GM21825 (cell line): ENCODE data around the gene C11orf91.
"Not testable (repeated sequence)": the region's sequence is repeated elsewhere in the genome, so short reads cannot be mapped to it uniquely, and the experiment has no call there.

Experiments used
- ATAC-seq: cut with Tn5 transposase; IDR thresholded peaks from one replicate; pipeline ENCODE4 v1.9.1; 2021; ENCODE audit warnings: mild to moderate bottlenecking, moderate library complexity; ENCODE audit not compliant: unreplicated experiment

The C11orf91 gene, protein sequence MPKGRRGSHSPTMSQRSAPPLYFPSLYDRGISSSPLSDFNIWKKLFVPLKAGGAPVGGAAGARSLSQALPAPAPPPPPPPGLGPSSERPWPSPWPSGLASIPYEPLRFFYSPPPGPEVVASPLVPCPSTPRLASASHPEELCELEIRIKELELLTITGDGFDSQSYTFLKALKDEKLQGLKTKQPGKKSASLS

DNA sequence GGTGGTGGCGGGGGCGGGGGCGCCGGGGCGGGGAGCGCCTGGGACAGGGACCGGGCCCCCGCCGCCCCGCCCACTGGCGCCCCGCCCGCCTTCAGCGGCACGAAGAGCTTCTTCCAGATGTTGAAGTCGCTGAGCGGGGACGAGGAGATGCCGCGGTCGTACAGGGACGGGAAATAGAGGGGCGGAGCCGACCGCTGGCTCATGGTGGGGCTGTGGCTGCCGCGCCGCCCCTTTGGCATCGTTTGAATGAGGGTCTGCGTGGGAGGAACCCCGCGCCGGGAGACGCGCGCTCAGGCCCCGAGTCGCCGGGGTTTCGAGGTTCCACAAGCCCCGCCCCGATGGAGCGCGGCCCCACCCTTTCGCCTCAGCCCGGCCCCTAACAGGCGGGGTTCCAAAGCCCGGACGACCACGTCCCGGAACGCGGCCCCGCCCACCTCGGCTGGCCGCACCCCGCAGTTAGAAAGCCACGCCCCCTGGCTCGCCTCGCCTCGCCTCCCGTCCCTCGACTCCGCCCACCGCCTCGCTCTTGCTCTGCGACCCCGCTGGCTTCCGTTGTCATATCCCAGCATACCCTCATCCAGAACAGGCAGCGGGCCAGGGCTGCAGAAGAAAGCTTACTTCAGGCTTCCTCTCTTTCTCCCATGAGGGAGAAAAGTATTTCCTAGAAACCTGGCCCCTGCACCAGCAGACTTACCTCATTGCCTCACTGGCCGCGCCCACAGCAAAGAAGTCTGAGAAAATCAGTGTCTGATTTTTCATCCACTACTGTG is at the start of gene C11orf91:
Gene C11orf91, minus strand, starts transcription at position 325 of the 770 bp plus-strand sequence. Its CDS starts 86 bp downstream, at position 239.
- ATAC-seq, result peak; percentile 90

DNA sequence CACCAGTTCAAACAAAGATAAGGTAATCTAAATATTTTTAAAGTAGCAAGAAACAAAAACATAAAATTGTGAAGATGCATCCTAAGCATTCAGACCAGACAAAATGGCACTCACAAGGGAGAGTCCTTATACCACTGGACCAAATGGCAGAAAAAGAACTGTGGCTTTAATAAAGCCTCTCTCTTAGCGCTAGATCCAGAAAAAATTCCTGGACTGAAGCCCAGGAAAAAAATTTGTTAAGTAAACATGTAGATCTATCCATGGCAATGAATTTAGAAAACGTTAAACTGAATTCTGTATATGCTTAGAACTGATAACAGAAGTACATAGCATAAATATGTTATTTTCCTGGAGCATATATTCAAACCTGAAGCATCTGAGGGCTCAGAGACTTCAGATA is 47.4 kb upstream of the C11orf91 start:
- ATAC-seq, result no peak

- no peak for ATAC-seq
Observed at GRCh38 chr11:33743291-33743690, 42.7 kb upstream of the C11orf91 start.

GRCh38 chr11:33742249-33742851 is 41.7 kb upstream of the C11orf91 start:
- no peak for ATAC-seq

DNA sequence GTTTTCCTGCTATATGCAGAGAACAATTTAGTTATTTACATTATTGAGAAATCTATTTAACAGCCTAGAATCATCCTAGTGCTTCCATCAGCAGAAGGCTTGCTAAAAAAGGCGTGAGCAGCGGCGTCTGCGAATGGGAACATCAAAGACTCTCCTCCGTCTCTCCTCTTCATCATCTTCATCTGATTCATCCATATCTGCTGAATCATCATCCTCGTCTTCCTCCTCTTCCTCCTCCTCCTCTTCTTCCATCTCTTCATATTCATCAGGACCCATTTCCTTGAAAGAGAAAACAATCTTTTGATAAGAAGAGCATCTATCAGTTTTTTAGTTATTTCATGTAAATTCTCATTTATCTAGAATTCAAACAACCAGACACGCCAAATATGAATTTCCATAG is 41.2 kb upstream of the C11orf91 start:
- no peak for ATAC-seq

- ATAC-seq, result no peak
Observed at GRCh38 chr11:33737362-33737821, 36.8 kb upstream of the C11orf91 start.

- peak; percentile 67 for ATAC-seq
Observed at GRCh38 chr11:33736148-33736812, 35.7 kb upstream of the C11orf91 start, which contains the start of gene CD59. Gene CD59, minus strand, starts transcription at chr11:33736423. Its CDS starts 13,978 bp downstream, at chr11:33722445.

GRCh38 chr11:33735271-33736147 is 34.9 kb upstream of the C11orf91 start:
- ATAC-seq, result peak; percentile 60

DNA sequence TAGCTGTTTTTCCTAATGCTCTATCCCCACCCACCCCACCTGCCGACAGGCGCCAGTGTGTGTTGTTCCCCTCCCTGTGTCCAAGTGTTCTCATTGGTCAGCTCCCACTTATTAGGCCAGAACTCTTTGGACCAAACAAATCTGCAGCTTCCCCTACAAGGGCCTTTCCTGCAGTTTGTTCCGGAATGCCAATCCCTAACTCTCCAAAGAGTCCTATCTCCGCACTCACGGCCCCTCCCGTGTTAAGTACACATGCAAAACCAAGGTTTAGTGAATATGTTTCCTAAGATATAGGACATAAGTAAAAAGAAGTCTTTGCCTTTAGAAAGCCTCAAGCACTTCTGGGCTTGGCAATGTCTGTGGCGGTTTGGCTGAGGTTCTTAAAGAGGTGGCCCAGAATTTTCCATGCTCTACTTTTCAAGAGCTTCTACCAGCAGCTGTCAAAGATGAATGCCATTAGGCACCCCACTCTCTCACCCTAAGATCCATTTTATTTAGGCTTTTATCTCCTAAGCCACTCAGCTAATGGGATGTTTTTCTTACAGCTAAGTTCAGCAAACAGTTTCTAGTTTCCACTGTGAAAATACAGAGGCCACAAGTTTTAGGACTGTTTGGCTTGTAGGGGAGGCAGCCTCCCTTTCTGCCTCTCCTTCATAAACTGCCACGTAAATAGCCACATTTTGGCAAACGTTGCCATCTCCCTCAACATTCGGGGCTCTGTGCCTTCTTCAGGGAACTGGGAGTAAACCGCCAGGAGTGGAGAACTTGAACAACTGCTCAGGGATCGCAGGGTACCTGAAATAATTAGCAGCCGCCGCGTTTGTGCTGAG is 34.0 kb upstream of the C11orf91 start:
- no peak for ATAC-seq

GRCh38 chr11:33733980-33734379 is 33.4 kb upstream of the C11orf91 start:
- no peak for ATAC-seq

- no peak for ATAC-seq
Observed at GRCh38 chr11:33731723-33732531, 31.3 kb upstream of the C11orf91 start.

- no peak for ATAC-seq
Observed at GRCh38 chr11:33730716-33731115, 30.1 kb upstream of the C11orf91 start.

- ATAC-seq, result not testable (repeated sequence)
Observed at GRCh38 chr11:33729072-33729664, 28.5 kb upstream of the C11orf91 start.

GRCh38 chr11:33727539-33727938 is 26.9 kb upstream of the C11orf91 start:
- not testable (repeated sequence) for ATAC-seq

DNA sequence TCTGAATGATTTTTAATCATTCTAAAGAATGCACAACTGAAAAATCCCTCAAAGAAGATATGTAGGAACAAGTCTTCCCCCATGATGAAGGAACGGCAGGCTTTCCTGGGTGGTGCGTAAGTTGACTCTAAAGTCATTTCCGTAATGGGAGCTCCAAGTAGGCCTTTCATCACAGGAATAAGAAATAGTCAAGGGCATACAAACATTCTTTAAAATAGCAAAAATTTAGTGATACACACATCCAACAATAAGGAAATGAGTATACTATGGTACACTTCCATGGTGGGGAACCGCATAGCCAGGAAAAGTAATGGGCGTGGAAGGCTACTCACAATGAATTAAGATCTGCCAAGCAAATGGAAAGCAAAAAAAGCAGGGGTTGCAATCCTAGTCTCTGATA is 24.9 kb upstream of the C11orf91 start:
- ATAC-seq, result no peak

GRCh38 chr11:33724644-33725035 is 24.0 kb upstream of the C11orf91 start:
- no peak for ATAC-seq

GRCh38 chr11:33723238-33723881 is 22.7 kb upstream of the C11orf91 start:
- ATAC-seq, result no peak
